GOT3 (cell line): ENCODE measurements around the gene KLHL29.

Experiments used
- DNase-seq: peaks from one replicate; lab custom pipeline; 2025; ENCODE audit warnings: mixed read lengths; lab: John Stamatoyannopoulos, UW

KLHL29 gene

GRCh38 chr2:23399674-23400261 lies 14.8 kb downstream of the KLHL29 start:
- DNase-seq, result no peak

- DNase-seq, result no peak
These were observed 15.7 kb downstream of the KLHL29 start for GRCh38 chr2:23400703-23401102.

- no peak for DNase-seq
These were observed 16.6 kb downstream of the KLHL29 start for GRCh38 chr2:23401427-23402204.

- DNase-seq, result no peak
These were observed 17.3 kb downstream of the KLHL29 start for GRCh38 chr2:23402205-23402740.

GRCh38 chr2:23404426-23404825 lies 19.4 kb downstream of the KLHL29 start:
- no peak for DNase-seq

- DNase-seq, result no peak
These were observed 24.3 kb downstream of the KLHL29 start for GRCh38 chr2:23409248-23409647.

- no peak for DNase-seq
These were observed 25.6 kb downstream of the KLHL29 start for GRCh38 chr2:23410596-23410995.

DNA sequence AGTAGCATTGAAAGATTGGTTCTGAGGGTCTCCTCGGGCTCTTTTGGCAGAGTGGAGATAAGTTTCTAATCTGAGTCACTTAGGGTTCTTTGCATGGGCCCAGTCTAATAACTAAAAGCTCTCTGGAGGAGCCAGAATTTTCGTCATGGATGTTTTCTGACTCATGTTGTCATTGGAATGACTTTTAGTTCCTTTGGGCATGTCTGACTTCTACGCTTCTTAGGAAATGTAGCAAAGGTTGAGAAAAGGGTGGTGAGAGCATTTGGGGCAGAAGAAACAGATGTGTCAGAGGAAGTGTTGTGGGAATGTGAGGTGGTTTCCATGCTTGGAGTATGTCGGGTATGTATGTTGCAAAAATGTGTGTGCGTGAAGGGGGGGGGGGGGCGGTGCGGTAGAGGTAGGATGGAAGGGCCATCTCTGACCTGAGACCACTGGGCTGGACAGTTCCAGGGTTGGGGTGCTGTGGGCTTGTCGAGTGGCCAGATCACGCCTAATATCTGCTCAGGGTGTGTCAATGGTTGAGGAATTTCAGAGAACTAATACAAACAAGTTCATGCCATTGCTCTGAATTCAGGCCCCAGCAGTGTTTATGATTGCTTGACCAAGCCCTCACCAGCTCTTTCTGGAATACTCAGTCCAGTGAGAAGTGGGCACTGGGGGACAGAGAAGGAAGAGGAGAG lies 26.9 kb downstream of the KLHL29 start:
- DNase-seq, result no peak

GRCh38 chr2:23412556-23413155 lies 27.7 kb downstream of the KLHL29 start:
- DNase-seq, result no peak

DNA sequence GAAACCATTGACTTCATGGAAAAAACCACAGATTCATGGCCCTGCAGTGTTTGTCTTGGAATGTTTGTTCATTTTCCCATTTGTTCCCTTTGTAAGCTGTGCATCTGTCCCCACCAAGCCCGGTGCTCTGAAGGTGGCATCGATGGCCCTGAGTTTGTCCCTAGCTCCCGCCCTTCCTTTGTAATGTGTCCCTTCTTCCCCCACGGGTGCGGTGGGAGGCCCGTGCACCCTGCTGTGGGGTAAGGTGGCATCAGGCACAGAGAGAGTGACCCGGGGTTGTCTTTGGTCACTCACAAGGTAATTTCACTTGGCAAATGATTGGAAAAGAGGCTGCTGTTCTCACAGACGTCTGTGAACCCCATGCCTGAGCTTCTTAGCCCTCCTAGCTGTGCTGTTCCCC lies 28.7 kb downstream of the KLHL29 start:
- no peak for DNase-seq

GRCh38 chr2:23414106-23414505 lies 29.1 kb downstream of the KLHL29 start:
- no peak for DNase-seq

- DNase-seq, result no peak
These were observed 29.9 kb downstream of the KLHL29 start for GRCh38 chr2:23414871-23415270.

DNA sequence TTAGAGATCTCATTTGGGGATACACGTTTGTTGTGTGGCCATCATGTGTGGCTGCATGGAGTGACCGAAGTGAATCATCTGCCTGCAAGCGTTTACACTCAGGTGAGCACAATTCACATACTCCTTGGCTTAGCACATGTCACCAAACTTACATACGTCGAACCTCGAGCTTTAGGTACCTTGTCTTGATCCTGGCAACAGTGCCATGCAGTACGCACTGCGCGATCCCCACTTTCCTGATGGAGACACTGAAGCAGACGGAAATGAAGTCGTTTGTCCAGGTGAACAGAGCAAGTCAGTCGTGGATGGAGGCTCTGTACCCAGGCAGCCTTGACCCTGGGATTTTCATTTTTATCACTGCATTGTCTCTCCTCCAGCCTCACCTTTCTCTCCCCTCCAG lies 32.3 kb downstream of the KLHL29 start:
- no peak for DNase-seq

DNA sequence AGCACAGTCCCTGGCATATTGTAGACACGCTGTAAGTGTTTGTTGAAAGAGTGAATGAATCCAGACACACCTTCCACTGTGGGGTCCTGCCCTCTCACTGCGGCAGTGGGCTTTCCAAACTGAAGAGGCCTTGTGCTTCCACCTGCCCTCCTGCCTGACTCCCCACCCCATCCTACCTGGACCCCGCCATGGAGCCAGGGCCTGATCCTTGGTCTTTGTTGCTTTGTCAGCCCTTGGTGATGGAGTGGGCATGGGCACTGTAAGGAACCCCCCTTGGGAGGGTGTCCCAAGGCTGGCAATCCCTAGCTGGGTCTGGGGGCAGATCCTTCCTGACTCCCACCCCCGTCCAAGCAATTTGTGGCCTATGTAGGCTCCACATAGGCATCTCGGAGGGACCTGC lies 33.1 kb downstream of the KLHL29 start:
- no peak for DNase-seq

GRCh38 chr2:23418461-23418911 lies 33.5 kb downstream of the KLHL29 start:
- no peak for DNase-seq

- no peak for DNase-seq
These were observed 34.5 kb downstream of the KLHL29 start for GRCh38 chr2:23419171-23420090.

GRCh38 chr2:23420091-23420839 lies 35.3 kb downstream of the KLHL29 start:
- no peak for DNase-seq

- DNase-seq, result no peak
These were observed 36.0 kb downstream of the KLHL29 start for GRCh38 chr2:23420840-23421476.

DNA sequence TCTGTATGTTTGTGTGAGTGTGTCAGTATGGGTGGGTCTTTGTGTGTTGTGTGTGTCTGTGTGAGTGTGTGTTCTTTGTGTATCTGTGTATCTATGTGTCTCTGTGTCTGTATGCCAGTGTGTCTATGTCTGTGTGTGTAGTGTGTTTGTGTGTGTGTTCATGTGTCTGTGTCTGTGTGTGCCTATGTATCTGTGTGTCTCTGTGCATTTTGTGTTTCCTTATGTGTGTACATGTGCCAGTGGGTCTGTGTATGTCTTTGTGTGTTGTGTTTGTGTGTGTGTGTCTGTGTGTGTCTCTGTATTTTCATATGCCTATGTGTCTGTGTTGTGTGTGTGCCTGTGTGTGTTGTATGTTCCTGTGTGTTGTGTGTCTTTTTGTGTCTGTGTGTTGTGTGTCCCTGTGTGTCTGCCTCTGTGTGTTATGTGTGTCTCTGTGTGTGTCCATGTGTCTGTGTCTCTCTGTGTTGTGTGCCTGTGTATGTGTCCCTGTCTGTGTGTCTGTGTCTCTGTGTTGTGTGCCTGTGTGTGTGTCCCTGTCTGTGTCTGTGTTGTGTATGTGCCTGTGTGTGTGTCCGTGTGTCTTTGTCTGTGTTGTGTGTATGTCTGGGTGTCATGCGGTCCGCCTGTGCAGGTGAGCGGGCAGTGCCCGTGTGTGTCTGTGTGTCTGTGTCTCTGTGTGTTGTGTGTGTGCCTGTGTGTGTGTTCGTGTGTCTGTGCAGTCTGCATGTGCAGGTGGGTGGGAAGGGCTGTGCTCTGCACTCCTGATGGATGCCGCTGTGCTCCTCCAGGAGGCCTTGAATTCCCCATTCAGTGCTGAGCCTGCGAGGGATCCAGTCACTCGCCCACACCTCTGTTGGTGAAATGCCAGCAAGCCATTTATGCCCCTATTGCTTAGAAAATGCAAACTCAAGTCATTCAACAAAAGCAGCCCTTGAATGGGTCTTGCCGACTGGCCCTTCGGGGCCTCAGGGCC lies 37.4 kb downstream of the KLHL29 start:
- no peak for DNase-seq
